HG02642 (cell line): ENCODE data around the gene CDH1.
"Not testable (repeated sequence)": the region's sequence is repeated elsewhere in the genome, so short reads cannot be mapped to it uniquely, and the experiment has no call there.

Source experiments
- ATAC-seq: cut with Tn5 transposase; IDR thresholded peaks from one replicate; pipeline ENCODE4 v1.9.1; 2021; ENCODE audit warnings: mild to moderate bottlenecking; ENCODE audit not compliant: unreplicated experiment, poor library complexity

Gene CDH1

GRCh38 chr16:68737046-68737729 lies at the start of gene CDH1:
Gene CDH1, plus strand, starts transcription at chr16:68737292. Its CDS starts 124 bp downstream, at chr16:68737416.
- no peak for ATAC-seq

- ATAC-seq = no peak
Measured at GRCh38 chr16:68689921-68690320, 47.2 kb upstream of the CDH1 start.

- ATAC-seq = no peak
Measured at GRCh38 chr16:68695575-68695974, 41.5 kb upstream of the CDH1 start.

GRCh38 chr16:68696514-68696913 lies 40.6 kb upstream of the CDH1 start:
- ATAC-seq = no peak

- ATAC-seq = no peak
Measured at GRCh38 chr16:68698091-68698490, 39.0 kb upstream of the CDH1 start.

GRCh38 chr16:68700120-68700519 lies 37.0 kb upstream of the CDH1 start:
- no peak for ATAC-seq

GRCh38 chr16:68700831-68701230 lies 36.3 kb upstream of the CDH1 start:
- ATAC-seq = no peak

- no peak for ATAC-seq
Measured at GRCh38 chr16:68704232-68704867, 32.7 kb upstream of the CDH1 start.

- no peak for ATAC-seq
Measured at GRCh38 chr16:68707340-68708152, 29.5 kb upstream of the CDH1 start.

- no peak for ATAC-seq
Measured at GRCh38 chr16:68710211-68710610, 26.9 kb upstream of the CDH1 start.

GRCh38 chr16:68711421-68712139 lies 25.5 kb upstream of the CDH1 start:
- ATAC-seq = no peak

GRCh38 chr16:68713361-68713760 lies 23.7 kb upstream of the CDH1 start:
- ATAC-seq = no peak

- no peak for ATAC-seq
Measured at GRCh38 chr16:68715471-68715870, 21.6 kb upstream of the CDH1 start.

- ATAC-seq = not testable (repeated sequence)
Measured at GRCh38 chr16:68716516-68716915, 20.6 kb upstream of the CDH1 start.

- ATAC-seq = no peak
Measured at GRCh38 chr16:68717684-68718083, 19.4 kb upstream of the CDH1 start.

- ATAC-seq = no peak
Measured at GRCh38 chr16:68718590-68718989, 18.5 kb upstream of the CDH1 start.

GRCh38 chr16:68719993-68720489 lies 17.1 kb upstream of the CDH1 start:
- peak; percentile 86 for ATAC-seq

GRCh38 chr16:68722119-68723024 lies 14.7 kb upstream of the CDH1 start:
- ATAC-seq = no peak

GRCh38 chr16:68724797-68725196 lies 12.3 kb upstream of the CDH1 start:
- ATAC-seq = no peak
